GM21423 (cell line): Measurements from ENCODE around the gene SLC34A1.
A peak's percentile ranks its signal among the peaks of the same experiment; 100 is the strongest.

Experiments
- ATAC-seq: cut with Tn5 transposase; IDR thresholded peaks from one replicate; pipeline ENCODE4 v1.9.1; 2021; ENCODE audit warnings: mild to moderate bottlenecking, moderate library complexity; ENCODE audit not compliant: unreplicated experiment

Gene SLC34A1

GRCh38 chr5:177430140-177430951, 46.1 kb downstream of the SLC34A1 start:
- ATAC-seq: no peak

- no peak for ATAC-seq
These were observed 46.7 kb downstream of the SLC34A1 start for GRCh38 chr5:177430972-177431316.

GRCh38 chr5:177431317-177432142, 47.3 kb downstream of the SLC34A1 start:
- peak; percentile 42 for ATAC-seq

- no peak for ATAC-seq
These were observed 48.1 kb downstream of the SLC34A1 start for GRCh38 chr5:177432143-177432838.

GRCh38 chr5:177432839-177433657, 48.8 kb downstream of the SLC34A1 start:
- no peak for ATAC-seq

- ATAC-seq: no peak
These were observed 49.5 kb downstream of the SLC34A1 start for GRCh38 chr5:177433658-177434217.

- ATAC-seq: no peak
These were observed 50.2 kb downstream of the SLC34A1 start for GRCh38 chr5:177434437-177434836.

GRCh38 chr5:177434942-177435738, 50.9 kb downstream of the SLC34A1 start:
- no peak for ATAC-seq

- no peak for ATAC-seq
These were observed 51.8 kb downstream of the SLC34A1 start for GRCh38 chr5:177435847-177436536.

- no peak for ATAC-seq
These were observed 53.4 kb downstream of the SLC34A1 start for GRCh38 chr5:177437623-177438022.

GRCh38 chr5:177438468-177438867, 54.2 kb downstream of the SLC34A1 start:
- no peak for ATAC-seq

GRCh38 chr5:177439518-177440053, 55.4 kb downstream of the SLC34A1 start:
- ATAC-seq: no peak

GRCh38 chr5:177440211-177440989, 56.2 kb downstream of the SLC34A1 start:
- no peak for ATAC-seq

GRCh38 chr5:177440990-177441780, 57.0 kb downstream of the SLC34A1 start:
- ATAC-seq: no peak

GRCh38 chr5:177442066-177442826, 58.0 kb downstream of the SLC34A1 start:
- ATAC-seq: no peak
